T-helper 1 cell treated with Interleukin-12 subunit alpha and Interleukin-12 subunit beta and Interleukin-4 antibody, amounts not matched to agents 30 ng/mL and 1 ng/mL, for 36 hours (primary cell): ENCODE results near the gene FLVCR1. TPM values are rescaled to one million over a fixed set of nuclear protein-coding genes. Genes with fewer than 3 reads are reported as not detected.

ENCODE experiments used
- intact Hi-C: fragments of 100-400 bp; cut with micrococcal nuclease; formaldehyde crosslinking; loops from one replicate; pipeline ENCODE4 v1.15.1; 2024
- total RNA-seq: library from RNA; stranded (reverse); gene quantifications from 2 replicates; pipeline ENCODE4 v1.2.3, GENCODE V29; 2022

The FLVCR1 gene
- total RNA-seq, 1 donor from 2014 or later = 11.4 TPM

DNA sequence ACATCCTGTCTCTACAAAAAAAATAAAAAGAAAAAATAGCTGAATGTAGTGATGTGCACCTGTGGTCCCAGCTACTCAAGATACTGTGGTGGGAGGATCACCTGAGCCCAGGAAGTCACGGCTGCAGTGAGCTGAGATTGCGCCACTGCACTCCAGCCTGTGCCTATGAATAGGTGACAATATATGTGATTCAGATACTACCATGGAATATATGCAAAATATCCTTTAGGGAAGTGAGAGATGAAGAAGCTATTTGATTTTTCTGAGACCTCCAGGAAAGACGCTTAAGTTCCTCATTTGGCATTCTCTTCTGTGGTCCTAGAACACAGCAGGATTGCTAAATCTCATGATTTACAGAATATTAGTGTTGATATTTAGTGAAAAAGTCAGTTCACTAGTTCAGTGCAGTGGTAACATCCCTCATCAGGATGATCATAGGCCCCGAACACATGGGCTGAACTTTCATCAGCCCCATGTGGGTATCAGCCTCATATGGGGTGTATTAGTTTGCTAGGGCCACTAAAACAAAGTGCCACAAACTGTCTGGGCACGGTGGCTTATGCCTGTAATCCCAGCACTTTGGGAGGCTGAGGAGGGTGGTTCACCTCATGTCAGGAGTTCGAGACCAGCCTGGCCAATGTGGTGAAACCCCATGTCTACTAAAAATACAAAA, 86.3 kb downstream of the FLVCR1 start:
- intact Hi-C loops = no loop called here

DNA sequence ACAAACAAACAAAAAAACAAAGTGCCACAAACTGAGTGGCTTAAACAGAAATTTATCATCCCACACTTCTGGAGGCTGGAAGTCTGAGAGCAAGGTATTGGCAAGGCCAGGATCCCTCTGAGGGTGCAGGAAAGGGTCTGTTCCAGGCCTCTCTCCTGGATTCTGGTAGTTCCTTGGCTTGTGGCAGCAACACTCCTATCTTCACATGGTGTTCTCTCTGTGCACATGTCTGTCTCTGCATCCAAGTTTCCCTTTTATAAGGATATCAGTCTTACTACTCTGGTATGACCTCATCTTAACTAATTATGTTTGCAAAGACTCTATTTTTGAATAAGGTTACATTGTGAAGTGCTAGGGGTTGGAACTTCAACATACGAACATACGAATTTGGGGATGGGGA, 87.0 kb downstream of the FLVCR1 start:
- intact Hi-C loops = no loop called here

DNA sequence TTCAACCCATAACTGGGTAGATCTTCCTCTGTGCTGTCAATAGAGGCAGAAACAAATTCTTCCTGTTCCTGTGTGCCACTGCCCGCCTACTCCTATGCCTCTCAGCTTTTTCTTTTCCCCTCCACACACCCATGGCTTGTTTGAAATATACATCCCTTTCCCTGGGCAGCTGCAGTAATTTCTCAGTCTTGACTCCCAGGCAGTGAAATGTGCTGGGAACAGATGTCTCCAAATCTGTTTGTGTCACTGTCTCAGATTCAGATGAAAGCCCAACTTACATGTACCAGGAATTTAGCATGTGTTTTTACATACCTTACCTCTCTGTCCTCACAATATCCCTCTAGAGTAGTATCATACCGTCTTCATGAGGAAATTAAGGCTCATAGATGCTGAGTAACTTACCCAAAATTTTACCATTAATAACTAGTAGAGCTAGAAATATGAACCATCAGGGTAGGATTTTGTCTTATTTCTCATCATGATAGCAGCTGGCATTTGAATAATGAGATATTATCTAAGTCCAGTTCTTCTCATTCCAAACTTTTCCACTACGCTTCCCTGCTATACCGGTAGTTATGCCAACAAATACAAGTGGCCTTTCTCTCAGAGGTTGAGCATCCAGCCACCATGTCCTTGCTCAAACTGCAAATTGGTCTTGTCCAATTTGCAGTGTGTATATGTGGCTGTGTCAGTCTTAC, 87.5 kb downstream of the FLVCR1 start:
- intact Hi-C loops = no loop called here

DNA sequence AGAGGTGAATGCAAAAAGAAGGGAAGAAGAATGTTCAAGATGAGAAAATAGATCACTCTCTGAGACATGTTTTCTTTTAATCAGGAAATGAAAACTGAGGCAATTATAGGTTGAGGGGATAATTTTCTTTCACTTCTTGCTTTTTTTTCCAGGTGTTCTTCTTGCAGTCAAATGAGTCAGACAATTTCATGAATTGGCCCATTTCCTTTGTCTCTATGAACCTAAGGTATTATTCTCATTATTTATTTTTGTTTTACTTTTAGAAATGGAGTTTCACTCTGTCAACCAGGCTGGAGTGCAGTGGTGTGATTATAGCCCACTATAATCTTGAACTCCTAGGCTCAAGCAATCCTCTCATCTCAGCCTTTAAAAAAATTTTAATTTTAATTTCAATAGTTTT, 88.8 kb downstream of the FLVCR1 start:
- intact Hi-C loops = no loop called here

Other genes starting within 250 kb of the FLVCR1 start
- gene ATF3, start 249.5 kb upstream of the FLVCR1 start, total RNA-seq = 13.8 and 17.8 TPM in 2 replicates
- gene BATF3, start 158.4 kb upstream of the FLVCR1 start, total RNA-seq = 65.8 and 75.3 TPM in 2 replicates
- gene NSL1, start 66.5 kb upstream of the FLVCR1 start, total RNA-seq = 39.8 and 40.9 TPM in 2 replicates
- gene TATDN3, start 66.4 kb upstream of the FLVCR1 start, total RNA-seq = 14.2 and 17.9 TPM in 2 replicates
- 0.93 TPM in 1 of 2 replicates, not detected in the other for gene SPATA45, start 10.6 kb upstream of the FLVCR1 start, total RNA-seq
- gene VASH2, start 92.3 kb downstream of the FLVCR1 start, total RNA-seq = 0.15 and 0.64 TPM in 2 replicates
- 51.5 and 52.6 TPM in 2 replicates for gene ANGEL2, start 157.6 kb downstream of the FLVCR1 start, total RNA-seq
- 14.7 and 16.8 TPM in 2 replicates for gene RPS6KC1, start 193.0 kb downstream of the FLVCR1 start, total RNA-seq